Progenitor cell of endocrine pancreas (in vitro differentiated cells): ENCODE results near the gene NDC80. TPM values are rescaled to one million over a fixed set of nuclear protein-coding genes. Genes with fewer than 3 reads are reported as not detected.
A peak's percentile ranks its signal among the peaks of the same experiment; 100 is the strongest.
"Not testable (repeated sequence)": the region's sequence is repeated elsewhere in the genome, so short reads cannot be mapped to it uniquely, and the experiment has no call there.

Source experiments
- DNase-seq: peaks from one replicate; pipeline ENCODE4 v3.0.0; 2021; ENCODE audit warnings: low spot score; ENCODE audit not compliant: unreplicated experiment
- H3K27ac Mint-ChIP-seq: 2 replicates; pipeline ENCODE4 v1.8.0; 2021; ENCODE audit warnings: mild to moderate bottlenecking, moderate library complexity, mixed read lengths
- H3K27me3 Mint-ChIP-seq: 2 replicates; pipeline ENCODE4 v1.8.0; 2021; ENCODE audit warnings: mixed read lengths
- H3K36me3 Mint-ChIP-seq: 2 replicates; pipeline ENCODE4 v1.8.0; 2022; ENCODE audit warnings: mixed read lengths; ENCODE audit not compliant: insufficient read depth
- H3K4me1 Mint-ChIP-seq: 2 replicates; pipeline ENCODE4 v1.8.0; 2021; ENCODE audit warnings: low read depth, mixed read lengths
- H3K4me3 Mint-ChIP-seq: 2 replicates; pipeline ENCODE4 v1.8.0; 2021; ENCODE audit warnings: low read depth, mild to moderate bottlenecking, moderate library complexity, mixed read lengths
- H3K9me3 Mint-ChIP-seq: 2 replicates; pipeline ENCODE4 v1.8.0; 2021; ENCODE audit warnings: low read depth, mixed read lengths
- total RNA-seq: library from RNA; stranded (reverse); gene quantifications from 2 replicates; pipeline ENCODE4 v1.2.1, GENCODE V29; 2021
- TF ChIP-seq, protein P1 (sequence below): fragments of 200-600 bp; sonication (generic); IDR thresholded peaks from one replicate; pipeline ENCODE4 v1.5.0; 2021; ENCODE audit warnings: antibody characterized with exemption, mild to moderate bottlenecking; ENCODE audit not compliant: unreplicated experiment

NDC80 gene
- total RNA-seq, 1 donor from 2014 or later: 15.0 TPM

DNA sequence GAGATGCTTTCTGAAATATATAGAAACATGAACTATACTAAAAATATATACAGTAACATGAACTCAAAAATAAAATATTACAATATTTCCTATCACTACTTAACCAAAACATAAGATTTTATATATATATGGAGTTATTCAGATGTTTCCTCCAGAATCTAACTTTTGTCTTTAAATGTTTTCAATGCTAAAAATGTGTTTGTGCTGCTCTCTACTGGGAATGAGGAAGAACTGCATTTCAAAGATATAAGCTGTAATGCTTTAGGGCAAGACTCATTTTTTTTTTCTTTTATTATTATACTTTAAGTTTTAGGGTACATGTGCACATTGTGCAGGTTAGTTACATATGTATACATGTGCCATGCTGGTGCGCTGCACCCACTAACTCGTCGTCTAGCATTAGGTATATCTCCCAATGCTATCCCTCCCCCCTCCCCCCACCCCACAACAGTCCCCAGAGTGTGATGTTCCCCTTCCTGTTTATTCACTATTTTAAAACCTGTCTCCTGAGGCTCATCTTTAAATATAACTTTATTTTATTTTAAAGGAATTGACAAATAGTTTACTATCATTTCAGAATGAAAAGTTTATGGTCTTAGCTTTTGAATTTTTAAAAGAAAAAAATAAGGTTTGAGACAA is 29.3 kb upstream of the NDC80 start:
- H3K36me3 Mint-ChIP-seq, H3K4me3 Mint-ChIP-seq: not testable (repeated sequence)
- TF ChIP-seq, protein P1, sequence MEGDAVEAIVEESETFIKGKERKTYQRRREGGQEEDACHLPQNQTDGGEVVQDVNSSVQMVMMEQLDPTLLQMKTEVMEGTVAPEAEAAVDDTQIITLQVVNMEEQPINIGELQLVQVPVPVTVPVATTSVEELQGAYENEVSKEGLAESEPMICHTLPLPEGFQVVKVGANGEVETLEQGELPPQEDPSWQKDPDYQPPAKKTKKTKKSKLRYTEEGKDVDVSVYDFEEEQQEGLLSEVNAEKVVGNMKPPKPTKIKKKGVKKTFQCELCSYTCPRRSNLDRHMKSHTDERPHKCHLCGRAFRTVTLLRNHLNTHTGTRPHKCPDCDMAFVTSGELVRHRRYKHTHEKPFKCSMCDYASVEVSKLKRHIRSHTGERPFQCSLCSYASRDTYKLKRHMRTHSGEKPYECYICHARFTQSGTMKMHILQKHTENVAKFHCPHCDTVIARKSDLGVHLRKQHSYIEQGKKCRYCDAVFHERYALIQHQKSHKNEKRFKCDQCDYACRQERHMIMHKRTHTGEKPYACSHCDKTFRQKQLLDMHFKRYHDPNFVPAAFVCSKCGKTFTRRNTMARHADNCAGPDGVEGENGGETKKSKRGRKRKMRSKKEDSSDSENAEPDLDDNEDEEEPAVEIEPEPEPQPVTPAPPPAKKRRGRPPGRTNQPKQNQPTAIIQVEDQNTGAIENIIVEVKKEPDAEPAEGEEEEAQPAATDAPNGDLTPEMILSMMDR: peak; percentile 81

DNA sequence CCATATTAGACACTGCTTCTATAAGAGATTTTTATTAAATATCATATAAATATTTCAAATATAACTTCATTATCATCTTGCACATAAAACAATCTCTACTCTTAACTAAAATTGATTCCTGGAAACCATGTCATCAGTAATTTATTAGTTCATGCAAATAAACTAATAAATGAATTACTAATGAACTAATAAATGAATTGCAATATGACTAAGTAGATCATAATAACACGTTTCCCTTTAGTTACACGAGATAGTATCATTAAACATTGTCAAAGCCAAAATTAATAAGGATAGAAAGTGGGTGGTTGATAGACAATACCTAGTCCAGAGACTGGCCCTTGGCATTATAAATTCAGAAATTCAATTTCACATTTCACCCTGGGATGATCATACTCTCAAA is 26.2 kb upstream of the NDC80 start:
- DNase-seq: no peak
- Mint-ChIP-seq H3K4me1 (peaks cover 2% of the 10 kb centered on the region), H3K4me3 (no peak overlapping the region), H3K36me3 (peaks cover 1% of the 10 kb centered on the region), H3K27me3 (no peaks in the 10 kb centered on the region), H3K9me3 (no peaks in the 10 kb centered on the region), H3K27ac (no peak overlapping the region)
- TF ChIP-seq, protein P1: no peak

More for the DNA sequence above, 29.3 kb upstream of the NDC80 start:
- H3K27me3 Mint-ChIP-seq, H3K27ac Mint-ChIP-seq, DNase-seq, H3K9me3 Mint-ChIP-seq, H3K4me1 Mint-ChIP-seq: not testable (repeated sequence)

DNA sequence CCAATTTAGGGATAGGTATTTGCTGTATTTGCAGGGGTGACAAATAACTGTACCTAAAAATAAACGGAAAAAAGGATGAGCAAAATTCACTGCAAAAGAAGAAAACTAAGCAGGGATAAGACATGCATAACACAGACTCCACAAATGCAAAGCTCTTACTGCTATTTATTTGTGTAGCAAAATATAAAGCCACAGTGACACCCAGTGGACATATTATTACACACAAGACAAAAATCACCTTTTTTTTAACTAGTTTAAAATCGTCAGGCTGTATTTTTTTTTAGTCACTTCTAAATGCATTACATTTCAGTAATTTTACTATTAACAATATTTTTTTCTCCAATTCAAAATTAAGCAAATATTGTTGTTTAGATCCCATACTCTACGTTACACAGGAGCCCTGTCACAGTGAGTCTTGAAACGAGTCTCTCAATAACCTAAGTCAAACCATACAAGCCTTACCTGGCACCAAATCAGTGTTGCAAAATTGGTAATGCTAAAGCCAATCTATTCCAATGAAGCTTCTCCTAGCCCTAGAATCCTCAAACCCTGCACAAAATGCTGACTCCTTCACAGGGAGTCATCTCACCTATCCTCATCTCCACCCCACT is 23.8 kb upstream of the NDC80 start:
- Mint-ChIP-seq H3K27me3 (no peaks in the 10 kb centered on the region), H3K9me3 (no peaks in the 10 kb centered on the region), H3K36me3 (peaks cover 11% of the 10 kb centered on the region), H3K4me1 (no peaks in the 10 kb centered on the region), H3K27ac (no peak overlapping the region), H3K4me3 (no peak overlapping the region)
- DNase-seq: no peak
- TF ChIP-seq, protein P1: peak; percentile 80

DNA sequence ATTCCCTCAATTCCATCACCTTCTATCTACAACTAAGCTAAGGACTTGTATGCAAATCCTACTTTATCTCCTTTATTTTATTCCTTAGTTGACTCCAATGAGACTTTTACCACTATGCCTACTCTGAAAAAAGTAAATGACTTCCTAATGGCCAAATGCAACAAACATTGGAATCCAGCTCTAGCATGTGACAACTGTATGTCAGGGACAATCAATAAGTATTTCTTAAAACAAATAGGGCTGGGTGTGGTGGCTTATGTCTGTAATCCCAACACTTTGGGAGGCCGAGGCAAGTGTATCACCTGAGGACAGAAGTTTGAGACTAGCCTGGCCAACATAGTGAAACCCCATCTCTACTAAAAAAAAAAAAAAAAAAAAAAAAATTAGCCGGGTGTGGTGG is 21.9 kb upstream of the NDC80 start:
- Mint-ChIP-seq H3K4me1 (no peaks in the 10 kb centered on the region), H3K27me3 (no peaks in the 10 kb centered on the region), H3K9me3 (no peaks in the 10 kb centered on the region), H3K4me3 (no peak overlapping the region), H3K36me3 (peaks cover 11% of the 10 kb centered on the region), H3K27ac (no peak overlapping the region)
- no peak for DNase-seq
- TF ChIP-seq, protein P1: no peak

DNA sequence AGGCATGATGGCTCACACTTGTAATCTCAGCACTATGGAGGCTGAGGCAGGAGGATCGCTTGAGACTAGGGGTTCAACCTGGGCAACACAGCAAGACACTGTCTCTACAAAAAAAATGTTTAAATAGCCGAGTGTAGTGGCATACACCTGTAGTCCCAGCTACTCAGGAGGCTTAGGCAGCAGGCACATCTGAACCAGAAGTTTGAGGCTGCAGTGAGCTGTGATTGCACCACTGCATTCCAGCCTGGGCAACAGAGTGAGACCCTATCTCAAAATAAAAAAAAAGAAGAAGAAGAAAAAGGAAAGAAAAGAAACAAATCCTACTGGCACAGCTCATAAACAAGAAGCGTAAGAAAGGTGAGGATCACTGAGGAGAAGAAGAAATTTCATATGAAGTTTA is 19.9 kb upstream of the NDC80 start:
- Mint-ChIP-seq H3K9me3 (no peaks in the 10 kb centered on the region), H3K36me3 (peaks cover 11% of the 10 kb centered on the region), H3K4me3 (no peak overlapping the region), H3K27me3 (no peaks in the 10 kb centered on the region), H3K27ac (no peak overlapping the region), H3K4me1 (no peaks in the 10 kb centered on the region)
- TF ChIP-seq, protein P1: no peak
- no peak for DNase-seq
